GM18507 (cell line): Measurements from ENCODE around the gene MIEF1.
"Not testable (repeated sequence)": the region's sequence is repeated elsewhere in the genome, so short reads cannot be mapped to it uniquely, and the experiment has no call there.

ENCODE experiments used
- DNase-seq: peaks from one replicate; pipeline ENCODE4 v3.0.0; 2011; ENCODE audit warnings: low read depth; ENCODE audit not compliant: insufficient read length; ENCODE audit errors: extremely low spot score
- FAIRE-seq: peaks from 2 replicates; lab custom pipeline; 2011; peaks lifted over from hg19 to GRCh38; lab: Jason Lieb, UNC

The MIEF1 gene

GRCh38 chr22:39507021-39507420 lies 4.9 kb downstream of the MIEF1 start:
- FAIRE-seq, DNase-seq: not testable (repeated sequence)

GRCh38 chr22:39508393-39508792 lies 6.3 kb downstream of the MIEF1 start:
- FAIRE-seq = no peak
- DNase-seq = no peak

GRCh38 chr22:39510529-39511149 lies 8.5 kb downstream of the MIEF1 start:
- no peak for DNase-seq
- FAIRE-seq = no peak

- no peak for DNase-seq
- FAIRE-seq = no peak
Measured at GRCh38 chr22:39511226-39511625, 9.1 kb downstream of the MIEF1 start.

- DNase-seq = no peak
- FAIRE-seq = no peak
Measured at GRCh38 chr22:39512026-39512425, 9.9 kb downstream of the MIEF1 start.

- FAIRE-seq = no peak
Measured at GRCh38 chr22:39513791-39514190, 11.7 kb downstream of the MIEF1 start.

GRCh38 chr22:39514373-39514973 lies 12.4 kb downstream of the MIEF1 start:
- FAIRE-seq (no peak), DNase-seq (no peak)

More at GRCh38 chr22:39513791-39514190, 11.7 kb downstream of the MIEF1 start:
- no peak for DNase-seq

GRCh38 chr22:39515266-39516050 lies 13.4 kb downstream of the MIEF1 start:
- no peak for DNase-seq

GRCh38 chr22:39517470-39517869 lies 15.4 kb downstream of the MIEF1 start:
- DNase-seq (no peak), FAIRE-seq (no peak)

More at GRCh38 chr22:39515266-39516050, 13.4 kb downstream of the MIEF1 start:
- no peak for FAIRE-seq

GRCh38 chr22:39518144-39518786 lies 16.2 kb downstream of the MIEF1 start:
- DNase-seq (no peak), FAIRE-seq (no peak)

GRCh38 chr22:39518996-39519680 lies 17.0 kb downstream of the MIEF1 start:
- DNase-seq (no peak), FAIRE-seq (no peak)

GRCh38 chr22:39519681-39520225 lies 17.7 kb downstream of the MIEF1 start:
- FAIRE-seq (peak; percentile 99), DNase-seq (peak; percentile 95)

- FAIRE-seq = no peak
- DNase-seq = no peak
Measured at GRCh38 chr22:39520226-39521105, 18.4 kb downstream of the MIEF1 start, which contains the start of gene ATF4. TSS of gene ATF4 (plus strand) at chr22:39520562. CDS start at chr22:39521446, 884 bp downstream.

GRCh38 chr22:39521106-39521885 lies 19.2 kb downstream of the MIEF1 start:
- DNase-seq = not testable (repeated sequence)
- FAIRE-seq = peak; percentile 46

GRCh38 chr22:39522091-39522490 lies 20.0 kb downstream of the MIEF1 start:
- FAIRE-seq = not testable (repeated sequence)

GRCh38 chr22:39522567-39523300 lies 20.6 kb downstream of the MIEF1 start:
- FAIRE-seq (no peak), DNase-seq (no peak)

More at GRCh38 chr22:39522091-39522490, 20.0 kb downstream of the MIEF1 start:
- not testable (repeated sequence) for DNase-seq
